Liver (tissue), 9 donors: ENCODE results near the gene ADGRF1. TPM values are rescaled to one million over a fixed set of nuclear protein-coding genes. Genes with fewer than 3 reads are reported as not detected.

Experiments
- DNase-seq: peaks from one replicate; pipeline ENCODE4 v3.0.0-alpha.2; 2017; ENCODE audit warnings: low spot score
- H3K27ac ChIP-seq, 2 donors: one replicate each; pipeline ENCODE4 v1.7.0; 2013; ENCODE audit warnings: inconsistent platforms in 2 of 2, low read length in 2 of 2, control low read depth in 1 of 2, low read depth in 1 of 2, mild to moderate bottlenecking in 1 of 2
- H3K27me3 ChIP-seq, 4 donors: one replicate each; pipeline versions ENCODE4 v1.6.1 to v1.7.0; 2013; ENCODE audit warnings: low read length in 3 of 4, inconsistent platforms in 1 of 4, mild to moderate bottlenecking in 1 of 4, moderate library complexity in 1 of 4; ENCODE audit not compliant: control insufficient read depth in 4 of 4, insufficient read depth in 4 of 4
- H3K36me3 ChIP-seq, 4 donors: one replicate each; pipeline versions ENCODE4 v1.6.1 to v1.7.0; 2013; ENCODE audit warnings: low read length in 3 of 4, mild to moderate bottlenecking in 3 of 4, low read depth in 1 of 4, moderate library complexity in 1 of 4; ENCODE audit not compliant: control insufficient read depth in 4 of 4, insufficient read depth in 3 of 4
- H3K4me1 ChIP-seq, 4 donors: one replicate each; pipeline versions ENCODE4 v1.6.1 to v1.7.0; 2013; ENCODE audit warnings: low read length in 3 of 4, mild to moderate bottlenecking in 3 of 4, moderate library complexity in 1 of 4; ENCODE audit not compliant: control insufficient read depth in 4 of 4, insufficient read depth in 4 of 4
- H3K4me3 ChIP-seq, 3 donors: one replicate each; pipeline versions ENCODE4 v1.6.1 to v1.7.0; 2013; ENCODE audit warnings: low read length in 3 of 3, control low read depth in 1 of 3, low read depth in 1 of 3, mild to moderate bottlenecking in 1 of 3
- H3K9ac ChIP-seq, 2 donors: one replicate each; pipeline ENCODE4 v1.7.0; 2013; ENCODE audit warnings: low read length in 2 of 2, mild to moderate bottlenecking in 2 of 2, moderate library complexity in 2 of 2, control low read depth in 1 of 2, low read depth in 1 of 2
- H3K9me3 ChIP-seq, 4 donors: one replicate each; pipeline versions ENCODE4 v1.6.1 to v1.7.0; 2013; ENCODE audit warnings: low read length in 3 of 4; ENCODE audit not compliant: control insufficient read depth in 4 of 4
- FOXA1 ChIP-seq: IDR thresholded peaks from 2 replicates; pipeline ENCODE4 v1.6.1; 2016; ENCODE audit warnings: antibody characterized with exemption
- GABPA ChIP-seq, 2 donors: IDR thresholded peaks in 1 of 2; conservative IDR thresholded peaks in 1 of 2; 2 replicates each; pipeline ENCODE4 v1.6.1; 2016; ENCODE audit warnings: antibody characterized with exemption in 2 of 2, mild to moderate bottlenecking in 1 of 2, moderate library complexity in 1 of 2
- HNF4A ChIP-seq, 2 donors: conservative IDR thresholded peaks; 2 replicates each; pipeline ENCODE4 v1.6.1; 2016; ENCODE audit warnings: antibody characterized with exemption in 2 of 2, mild to moderate bottlenecking in 2 of 2
- HNF4G ChIP-seq: IDR thresholded peaks from 2 replicates; pipeline ENCODE4 v1.6.1; 2016; ENCODE audit warnings: antibody characterized with exemption
- JUND ChIP-seq, 2 donors: IDR thresholded peaks; 2 replicates each; pipeline ENCODE4 v1.6.1; 2016; ENCODE audit warnings: antibody characterized with exemption in 2 of 2
- NR2F2 ChIP-seq: IDR thresholded peaks from 2 replicates; pipeline ENCODE4 v1.6.1; 2016; ENCODE audit warnings: antibody characterized with exemption
- RAD21 ChIP-seq, 2 donors: IDR thresholded peaks; 2 replicates each; pipeline ENCODE4 v1.6.1; 2016; ENCODE audit warnings: antibody characterized with exemption in 2 of 2, mild to moderate bottlenecking in 2 of 2
- SP1 ChIP-seq: IDR thresholded peaks from 2 replicates; pipeline ENCODE4 v1.6.1; 2018; ENCODE audit warnings: antibody characterized with exemption, mild to moderate bottlenecking
- TAF1 ChIP-seq: conservative IDR thresholded peaks from 2 replicates; pipeline ENCODE4 v1.6.1; 2016; ENCODE audit warnings: antibody characterized with exemption, mild to moderate bottlenecking
- YY1 ChIP-seq: IDR thresholded peaks from 2 replicates; pipeline ENCODE4 v1.6.1; 2016; ENCODE audit warnings: antibody characterized with exemption, mild to moderate bottlenecking
- WGBS: extraction: QIAGEN DNeasy Blood & Tissue Kit; methylation state at CpG from one replicate; pipeline ENCODE4 v1.1.7; 2013; 5-methylcytosine and 5-hydroxymethylcytosine counted together
- polyA plus RNA-seq, 2 donors: library from polyadenylated mRNA; stranded (reverse) in 1 of 2; unstranded in 1 of 2; fragments of 200-250 nt in 1 of 2; fragments of >200 nt in 1 of 2; fragmentation: Nextera tagmentation in 1 of 2; extraction: Ambion mirVana in 1 of 2; gene quantifications; one replicate each; pipeline versions ENCODE4 v1.2.1 to v1.2.3, GENCODE V29; 2013 to 2015
- total RNA-seq, 2 donors: library from RNA; depleted of rRNA; stranded (reverse); fragments of >200 nt; gene quantifications; one replicate each; pipeline ENCODE4 v1.2.3, GENCODE V29; 2014
- TF ChIP-seq, protein P1 (sequence below): fragments of 150-350 bp; IDR thresholded peaks from 2 replicates; pipeline ENCODE4 v1.5.1; 2017; ENCODE audit warnings: improper control_type of control experiment, low read depth, low read length; ENCODE audit not compliant: missing input control
- TF ChIP-seq, protein P2 (sequence below): IDR thresholded peaks from 2 replicates; pipeline ENCODE4 v1.6.1; 2016; ENCODE audit warnings: antibody characterized with exemption
- TF ChIP-seq, protein P3 (sequence below): IDR thresholded peaks from 2 replicates; pipeline ENCODE4 v1.6.1; 2016; ENCODE audit warnings: antibody characterized with exemption
- TF ChIP-seq, protein P4 (sequence below): IDR thresholded peaks from 2 replicates; pipeline ENCODE4 v1.6.1; 2016; ENCODE audit warnings: antibody characterized with exemption, mild to moderate bottlenecking
- donor health status: healthy.
- donor health status: healthy.
- donor health status: healthy.
- donor health status: healthy.
- donor health status: healthy.

The ADGRF1 gene
- total and polyA plus RNA-seq, 4 donors, result 0.01 TPM; not detected in 3

DNA sequence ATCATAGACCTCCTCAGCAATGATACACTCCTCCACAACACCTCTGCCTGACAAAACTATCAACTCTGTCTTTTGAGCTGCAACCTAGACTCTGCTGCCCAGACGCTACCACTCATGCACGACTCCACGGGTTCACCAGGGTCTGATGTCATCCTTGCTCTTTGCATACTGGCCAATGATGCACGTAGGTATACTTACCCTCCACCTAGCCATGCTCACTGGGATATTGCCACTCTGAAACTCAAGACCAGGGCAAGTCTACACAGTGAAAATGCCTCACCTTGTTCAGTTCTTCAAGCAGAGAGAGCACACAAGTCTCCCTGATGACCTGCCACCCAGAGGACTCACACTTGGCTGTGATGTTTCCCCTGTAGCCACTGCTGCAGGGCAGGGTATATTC, 27.7 kb downstream of the ADGRF1 start:
- Histone ChIP-seq H3K4me3 (no peak overlapping the region), H3K27ac (no peak overlapping the region), H3K36me3 (no peaks in the 10 kb centered on the region), H3K4me1 (no peaks in the 10 kb centered on the region), H3K9me3 (no peaks in the 10 kb centered on the region), H3K27me3 (peaks cover 0 to 8% (median 0%) of the 10 kb centered on the region in 4 donors), H3K9ac (no peak overlapping the region)
- WGBS, result 89% methylated on average over 4 of the region's 4 CpGs
- no peak for DNase-seq
- TF ChIP-seq SP1, result no peak
- TF ChIP-seq JUND (IDR thresholded peaks at IDR 0.05), result no peak
- TF ChIP-seq TAF1, result no peak
- TF ChIP-seq, protein P1, sequence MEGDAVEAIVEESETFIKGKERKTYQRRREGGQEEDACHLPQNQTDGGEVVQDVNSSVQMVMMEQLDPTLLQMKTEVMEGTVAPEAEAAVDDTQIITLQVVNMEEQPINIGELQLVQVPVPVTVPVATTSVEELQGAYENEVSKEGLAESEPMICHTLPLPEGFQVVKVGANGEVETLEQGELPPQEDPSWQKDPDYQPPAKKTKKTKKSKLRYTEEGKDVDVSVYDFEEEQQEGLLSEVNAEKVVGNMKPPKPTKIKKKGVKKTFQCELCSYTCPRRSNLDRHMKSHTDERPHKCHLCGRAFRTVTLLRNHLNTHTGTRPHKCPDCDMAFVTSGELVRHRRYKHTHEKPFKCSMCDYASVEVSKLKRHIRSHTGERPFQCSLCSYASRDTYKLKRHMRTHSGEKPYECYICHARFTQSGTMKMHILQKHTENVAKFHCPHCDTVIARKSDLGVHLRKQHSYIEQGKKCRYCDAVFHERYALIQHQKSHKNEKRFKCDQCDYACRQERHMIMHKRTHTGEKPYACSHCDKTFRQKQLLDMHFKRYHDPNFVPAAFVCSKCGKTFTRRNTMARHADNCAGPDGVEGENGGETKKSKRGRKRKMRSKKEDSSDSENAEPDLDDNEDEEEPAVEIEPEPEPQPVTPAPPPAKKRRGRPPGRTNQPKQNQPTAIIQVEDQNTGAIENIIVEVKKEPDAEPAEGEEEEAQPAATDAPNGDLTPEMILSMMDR, result no peak
- TF ChIP-seq, protein P2, sequence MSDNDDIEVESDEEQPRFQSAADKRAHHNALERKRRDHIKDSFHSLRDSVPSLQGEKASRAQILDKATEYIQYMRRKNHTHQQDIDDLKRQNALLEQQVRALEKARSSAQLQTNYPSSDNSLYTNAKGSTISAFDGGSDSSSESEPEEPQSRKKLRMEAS, result no peak
- no peak for TF ChIP-seq FOXA1
- TF ChIP-seq GABPA (IDR thresholded peaks at IDR 0.05 in 1 of 2, conservative IDR thresholded peaks at IDR 0.05 in 1 of 2), result no peak
- TF ChIP-seq, protein P3, sequence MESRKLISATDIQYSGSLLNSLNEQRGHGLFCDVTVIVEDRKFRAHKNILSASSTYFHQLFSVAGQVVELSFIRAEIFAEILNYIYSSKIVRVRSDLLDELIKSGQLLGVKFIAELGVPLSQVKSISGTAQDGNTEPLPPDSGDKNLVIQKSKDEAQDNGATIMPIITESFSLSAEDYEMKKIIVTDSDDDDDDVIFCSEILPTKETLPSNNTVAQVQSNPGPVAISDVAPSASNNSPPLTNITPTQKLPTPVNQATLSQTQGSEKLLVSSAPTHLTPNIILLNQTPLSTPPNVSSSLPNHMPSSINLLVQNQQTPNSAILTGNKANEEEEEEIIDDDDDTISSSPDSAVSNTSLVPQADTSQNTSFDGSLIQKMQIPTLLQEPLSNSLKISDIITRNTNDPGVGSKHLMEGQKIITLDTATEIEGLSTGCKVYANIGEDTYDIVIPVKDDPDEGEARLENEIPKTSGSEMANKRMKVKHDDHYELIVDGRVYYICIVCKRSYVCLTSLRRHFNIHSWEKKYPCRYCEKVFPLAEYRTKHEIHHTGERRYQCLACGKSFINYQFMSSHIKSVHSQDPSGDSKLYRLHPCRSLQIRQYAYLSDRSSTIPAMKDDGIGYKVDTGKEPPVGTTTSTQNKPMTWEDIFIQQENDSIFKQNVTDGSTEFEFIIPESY, result no peak
- TF ChIP-seq YY1, result no peak
- no peak for TF ChIP-seq HNF4A (conservative IDR thresholded peaks at IDR 0.05)
- TF ChIP-seq RAD21 (IDR thresholded peaks at IDR 0.05), result no peak
- no peak for TF ChIP-seq NR2F2
- TF ChIP-seq HNF4G, result no peak

DNA sequence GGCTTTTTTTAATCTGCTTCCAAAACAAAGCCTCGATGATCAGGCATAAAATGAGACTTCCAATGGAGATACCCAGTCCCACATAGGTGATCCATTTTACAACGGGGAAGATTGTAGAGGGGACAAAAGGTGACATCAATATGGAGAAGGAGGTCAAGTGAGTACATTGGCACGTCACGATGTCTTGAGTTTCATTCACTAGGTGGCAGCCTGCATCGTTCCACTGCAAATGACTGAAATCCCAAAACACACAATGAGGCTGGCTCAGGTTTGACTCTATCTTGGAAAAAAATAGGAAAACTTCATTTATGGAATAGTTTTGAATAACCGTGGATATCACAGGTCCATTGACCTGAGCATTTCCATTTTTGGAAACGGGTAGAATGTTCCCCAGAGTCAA, 32.5 kb downstream of the ADGRF1 start:
- DNase-seq, result no peak
- H3K27ac ChIP-seq, result no peak overlapping the region
- no peak overlapping the region for H3K4me3 ChIP-seq
- no peaks in the 10 kb centered on the region for H3K9me3 ChIP-seq
- no peak overlapping the region for H3K9ac ChIP-seq
- H3K36me3 ChIP-seq, result no peaks in the 10 kb centered on the region
- H3K27me3 ChIP-seq, result peaks cover 0 to 8% (median 0%) of the 10 kb centered on the region in 4 donors
- 67% methylated on average over 7 of the region's 7 CpGs for WGBS
- H3K4me1 ChIP-seq, result no peaks in the 10 kb centered on the region
- TF ChIP-seq SP1 (no peak), HNF4A (conservative IDR thresholded peaks at IDR 0.05) (no peak), GABPA (IDR thresholded peaks at IDR 0.05 in 1 of 2, conservative IDR thresholded peaks at IDR 0.05 in 1 of 2) (no peak), RAD21 (IDR thresholded peaks at IDR 0.05) (no peak), NR2F2 (peak; percentile 16), YY1 (no peak)
- TF ChIP-seq, protein P4, sequence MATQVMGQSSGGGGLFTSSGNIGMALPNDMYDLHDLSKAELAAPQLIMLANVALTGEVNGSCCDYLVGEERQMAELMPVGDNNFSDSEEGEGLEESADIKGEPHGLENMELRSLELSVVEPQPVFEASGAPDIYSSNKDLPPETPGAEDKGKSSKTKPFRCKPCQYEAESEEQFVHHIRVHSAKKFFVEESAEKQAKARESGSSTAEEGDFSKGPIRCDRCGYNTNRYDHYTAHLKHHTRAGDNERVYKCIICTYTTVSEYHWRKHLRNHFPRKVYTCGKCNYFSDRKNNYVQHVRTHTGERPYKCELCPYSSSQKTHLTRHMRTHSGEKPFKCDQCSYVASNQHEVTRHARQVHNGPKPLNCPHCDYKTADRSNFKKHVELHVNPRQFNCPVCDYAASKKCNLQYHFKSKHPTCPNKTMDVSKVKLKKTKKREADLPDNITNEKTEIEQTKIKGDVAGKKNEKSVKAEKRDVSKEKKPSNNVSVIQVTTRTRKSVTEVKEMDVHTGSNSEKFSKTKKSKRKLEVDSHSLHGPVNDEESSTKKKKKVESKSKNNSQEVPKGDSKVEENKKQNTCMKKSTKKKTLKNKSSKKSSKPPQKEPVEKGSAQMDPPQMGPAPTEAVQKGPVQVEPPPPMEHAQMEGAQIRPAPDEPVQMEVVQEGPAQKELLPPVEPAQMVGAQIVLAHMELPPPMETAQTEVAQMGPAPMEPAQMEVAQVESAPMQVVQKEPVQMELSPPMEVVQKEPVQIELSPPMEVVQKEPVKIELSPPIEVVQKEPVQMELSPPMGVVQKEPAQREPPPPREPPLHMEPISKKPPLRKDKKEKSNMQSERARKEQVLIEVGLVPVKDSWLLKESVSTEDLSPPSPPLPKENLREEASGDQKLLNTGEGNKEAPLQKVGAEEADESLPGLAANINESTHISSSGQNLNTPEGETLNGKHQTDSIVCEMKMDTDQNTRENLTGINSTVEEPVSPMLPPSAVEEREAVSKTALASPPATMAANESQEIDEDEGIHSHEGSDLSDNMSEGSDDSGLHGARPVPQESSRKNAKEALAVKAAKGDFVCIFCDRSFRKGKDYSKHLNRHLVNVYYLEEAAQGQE, result no peak
- TF ChIP-seq, protein P2, result no peak
